ENCODE measurements around the gene ITGAE.

The ITGAE gene

DNA sequence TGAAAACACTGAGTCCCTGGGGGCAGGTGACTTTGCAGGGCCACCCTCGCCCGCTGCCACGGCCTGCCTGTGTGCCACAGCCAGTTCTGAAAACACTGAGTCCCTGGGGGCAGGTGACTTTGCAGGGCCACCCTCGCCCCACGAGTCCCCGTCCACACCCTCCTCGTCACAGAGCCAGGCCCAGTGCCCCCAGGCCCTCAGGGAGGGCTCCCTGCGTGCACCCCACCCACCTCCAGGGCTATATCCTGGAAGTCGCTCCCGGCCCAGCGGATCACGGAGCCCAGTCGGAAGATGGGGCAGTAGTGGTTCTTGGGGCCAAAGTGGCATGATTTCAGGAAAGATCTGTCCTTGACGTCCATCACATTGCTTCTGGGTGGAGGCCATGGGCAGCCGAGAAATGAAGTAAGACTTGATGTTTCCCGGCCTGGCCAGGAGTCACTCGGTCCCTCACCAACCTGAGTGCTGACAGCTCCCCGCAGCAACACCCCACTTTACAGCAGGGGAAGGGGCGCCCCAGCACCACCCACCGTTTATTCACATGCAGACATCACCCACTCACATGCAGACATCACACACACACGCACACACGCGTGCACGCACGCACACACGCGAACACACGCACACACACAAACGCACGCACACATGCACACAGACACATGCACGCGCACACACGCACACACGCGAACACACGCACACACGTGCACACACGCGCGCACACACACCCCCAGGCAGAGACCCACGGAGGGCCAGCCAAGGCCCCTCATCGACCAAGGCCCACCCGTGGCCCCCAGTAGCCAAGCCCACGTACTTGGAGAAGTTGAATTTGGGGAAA, 111.5 kb downstream of the ITGAE start:
- DNase-seq, result no peak

DNA sequence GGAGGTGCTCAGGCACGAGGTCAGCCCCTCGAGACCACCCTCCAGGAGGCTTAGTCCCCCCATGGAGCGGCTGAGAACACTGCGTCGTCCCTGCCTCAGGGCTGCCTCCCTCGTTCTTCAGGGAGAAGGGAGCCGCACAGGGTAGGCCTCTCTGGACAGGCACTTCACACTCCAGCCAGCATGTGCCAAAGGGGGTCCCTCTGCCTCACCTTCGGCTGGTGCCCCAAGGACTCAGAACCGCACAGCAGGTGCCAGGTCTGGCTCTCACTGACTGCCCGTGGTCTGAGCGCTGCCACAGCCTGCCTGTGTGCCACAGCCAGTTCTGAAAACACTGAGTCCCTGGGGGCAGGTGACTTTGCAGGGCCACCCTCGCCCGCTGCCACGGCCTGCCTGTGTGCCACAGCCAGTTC, 112.1 kb downstream of the ITGAE start:
- no peak for DNase-seq

DNA sequence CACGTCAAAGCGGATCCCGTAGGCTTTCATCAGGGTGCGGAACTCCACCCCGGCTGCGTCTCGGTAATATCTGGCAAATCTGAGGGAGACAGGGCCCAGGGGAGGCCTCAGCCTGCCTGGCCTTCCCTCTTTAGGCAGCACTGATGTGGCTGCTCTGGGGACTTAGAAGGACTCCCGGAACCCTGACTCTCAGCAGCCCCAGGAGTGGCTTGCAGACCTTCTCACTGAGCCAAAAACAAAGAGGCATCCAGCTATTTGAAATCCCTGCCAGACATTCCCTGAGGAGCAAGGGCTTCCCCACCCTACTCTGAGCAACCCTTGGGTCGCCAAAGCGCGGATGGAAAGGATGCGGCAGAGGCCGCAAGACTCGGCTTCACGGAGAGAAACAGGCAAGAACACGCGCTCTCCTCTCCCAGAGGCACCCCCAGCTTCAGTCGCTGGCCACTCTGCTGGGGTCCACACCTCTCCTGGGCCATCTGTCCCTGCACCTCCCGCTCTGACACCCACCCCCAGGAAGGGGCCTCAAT, 112.9 kb downstream of the ITGAE start:
- no peak for DNase-seq

DNA sequence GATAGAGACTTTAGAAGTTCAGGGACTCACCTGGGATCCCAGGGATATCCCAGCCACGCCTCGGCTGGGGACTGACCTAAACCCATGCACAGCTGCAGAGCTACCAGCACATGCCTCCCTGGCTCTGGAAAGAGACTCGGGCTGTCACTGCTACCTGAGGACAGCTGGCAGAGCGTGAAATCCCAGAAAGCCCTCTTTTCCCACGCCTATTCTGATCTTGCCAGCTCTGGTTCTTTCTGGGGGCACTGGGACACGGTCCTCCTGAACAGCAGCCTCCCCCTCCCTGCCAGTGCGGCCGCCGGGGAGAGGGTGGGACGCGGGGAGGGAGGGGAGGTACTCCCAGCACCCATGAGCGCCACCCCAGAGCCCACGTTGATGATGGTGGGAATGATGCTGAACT, 115.8 kb downstream of the ITGAE start:
- no peak for DNase-seq

DNA sequence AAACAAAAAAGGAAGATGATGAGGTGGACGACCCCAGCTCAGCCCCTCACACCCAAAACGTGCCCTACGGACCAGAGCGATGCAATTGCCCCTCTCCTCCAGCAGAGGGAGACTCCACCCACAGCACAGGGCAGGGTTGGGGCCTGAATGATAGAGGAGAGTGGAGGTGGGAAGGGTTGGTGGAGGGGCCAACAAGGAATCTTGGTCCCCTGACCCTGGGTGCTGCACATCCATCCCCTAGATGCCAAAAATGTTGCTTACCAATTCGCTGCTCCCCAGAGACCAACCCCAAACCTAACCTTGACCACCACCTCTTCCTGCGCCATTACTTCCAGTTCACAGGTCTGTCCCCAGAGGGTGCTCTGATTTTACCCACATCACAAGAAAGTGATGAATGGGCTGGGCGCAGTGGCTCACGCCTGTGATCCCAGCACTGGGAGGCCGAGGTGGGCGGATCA, 117.9 kb downstream of the ITGAE start:
- DNase-seq, result peak; percentile 85

DNA sequence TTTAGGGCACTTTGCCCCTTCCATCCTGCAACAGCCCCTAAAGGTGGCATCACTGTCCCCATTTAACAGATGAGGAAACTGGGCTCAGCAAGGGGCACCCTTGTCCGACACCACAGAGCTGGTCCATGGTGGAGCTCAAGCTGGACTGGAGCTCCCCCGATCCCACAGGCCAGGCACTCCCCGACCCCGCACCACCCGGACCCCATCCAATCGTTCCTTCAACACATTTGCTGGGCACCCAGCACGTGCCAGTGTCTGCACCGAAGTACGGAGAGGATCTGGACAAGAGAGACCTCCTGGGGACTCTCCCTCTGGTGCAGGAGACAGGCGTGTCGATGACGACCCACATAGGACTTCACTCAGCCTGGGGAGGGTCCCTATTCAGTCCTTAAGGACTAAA, 119.0 kb downstream of the ITGAE start:
- DNase-seq, result no peak

DNA sequence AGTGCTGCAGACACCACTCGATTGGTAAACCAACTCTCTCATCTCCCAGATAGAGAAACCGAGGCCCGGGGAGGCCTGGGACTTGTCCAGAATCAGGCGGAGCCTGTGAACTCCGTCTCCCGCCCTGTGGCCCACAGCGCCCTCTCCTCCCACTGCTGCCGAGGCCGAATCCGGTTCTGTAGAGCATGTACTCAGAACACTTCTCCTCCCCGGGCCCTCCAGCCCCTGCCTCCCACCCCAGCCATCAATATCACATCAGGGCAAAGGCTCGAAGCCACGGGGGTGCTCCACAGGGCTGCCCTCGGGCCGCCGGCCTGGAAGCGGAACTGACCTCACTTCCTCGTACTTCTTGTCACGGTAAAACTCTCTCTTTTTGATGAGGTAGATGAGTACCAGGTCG, 119.4 kb downstream of the ITGAE start:
- no peak for DNase-seq

DNA sequence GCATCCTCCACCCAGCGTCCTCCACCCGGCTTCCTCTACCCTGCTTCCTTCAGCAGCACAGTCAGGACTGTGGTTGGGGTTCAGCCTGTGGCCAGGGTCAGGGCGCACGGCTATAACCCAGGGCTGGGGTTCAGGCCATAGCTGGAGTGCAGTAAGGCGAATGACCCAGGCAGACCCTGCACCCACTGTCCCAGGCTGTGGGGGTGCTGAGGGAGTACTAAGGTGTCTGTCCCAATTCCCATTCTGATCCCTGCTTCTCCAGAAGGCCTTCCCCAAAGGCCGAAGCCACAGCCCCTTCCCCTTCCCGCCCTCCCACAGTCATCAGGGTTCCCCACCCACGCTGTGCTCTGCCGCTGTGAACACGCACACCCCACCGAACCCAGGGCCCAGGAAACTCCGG, 119.9 kb downstream of the ITGAE start:
- DNase-seq, result no peak

DNA sequence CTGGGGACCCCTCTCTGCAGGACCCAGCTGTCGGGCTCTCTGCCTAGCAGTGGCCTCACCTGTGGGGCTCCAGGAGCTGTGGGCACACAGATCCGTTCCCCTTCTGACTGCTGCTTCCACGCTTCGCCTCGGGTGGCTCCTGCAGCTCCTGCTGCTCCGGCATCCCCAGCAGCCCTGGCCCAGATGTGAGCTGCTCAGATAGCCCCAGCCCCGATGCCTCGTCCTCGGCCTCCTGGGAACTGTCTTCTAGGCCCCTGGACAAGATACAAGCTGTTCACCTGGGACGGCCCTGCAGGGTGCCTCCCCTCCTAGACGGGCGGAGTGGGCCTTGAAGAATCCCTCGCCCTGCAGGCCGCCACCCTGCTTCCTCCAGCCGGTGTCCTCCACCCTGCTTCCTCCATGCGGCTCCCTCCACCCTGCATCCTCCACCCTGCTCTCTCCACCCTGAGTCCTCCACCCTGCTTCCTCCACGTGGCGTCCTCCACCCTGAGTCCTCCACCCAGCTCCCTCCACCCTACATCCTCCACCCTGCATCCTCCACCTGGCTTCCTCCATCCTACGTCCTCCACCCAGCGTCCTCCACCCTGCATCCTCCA, 121.4 kb downstream of the ITGAE start:
- no peak for DNase-seq

DNA sequence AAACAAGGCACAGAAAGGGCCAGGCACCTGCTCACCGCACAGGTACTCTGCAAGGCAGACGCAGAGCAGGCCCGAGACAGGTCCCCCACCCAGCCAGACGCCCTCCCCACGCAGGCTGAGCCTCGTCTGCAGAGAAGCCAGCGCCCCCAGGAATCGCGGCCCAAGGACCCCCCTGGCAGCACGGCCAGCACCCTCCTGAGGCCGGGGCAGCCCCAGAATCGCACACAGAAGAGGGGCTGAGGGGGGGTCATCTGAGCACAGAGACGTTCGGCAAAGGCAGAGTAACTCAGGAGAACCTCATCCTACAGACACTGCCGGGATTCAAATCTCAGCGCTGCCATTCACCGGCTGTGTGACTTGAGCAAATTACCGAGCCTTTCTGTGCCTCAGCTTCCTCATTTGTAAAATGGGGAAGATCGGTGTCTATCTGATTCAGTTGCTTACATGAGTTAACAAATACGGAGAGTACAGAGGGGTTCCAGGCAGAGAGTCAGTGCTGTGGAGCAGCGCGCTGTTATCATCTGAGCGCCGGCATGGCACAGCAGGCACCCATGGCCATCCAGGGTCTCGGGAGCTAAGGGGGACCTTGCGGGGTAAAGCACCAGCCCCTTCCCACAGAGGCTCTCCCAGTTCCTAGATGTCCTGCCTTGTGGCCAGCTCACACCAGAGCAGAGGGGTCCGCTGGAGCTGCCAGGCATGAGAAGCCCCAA, 122.0 kb downstream of the ITGAE start:
- DNase-seq, result no peak

DNA sequence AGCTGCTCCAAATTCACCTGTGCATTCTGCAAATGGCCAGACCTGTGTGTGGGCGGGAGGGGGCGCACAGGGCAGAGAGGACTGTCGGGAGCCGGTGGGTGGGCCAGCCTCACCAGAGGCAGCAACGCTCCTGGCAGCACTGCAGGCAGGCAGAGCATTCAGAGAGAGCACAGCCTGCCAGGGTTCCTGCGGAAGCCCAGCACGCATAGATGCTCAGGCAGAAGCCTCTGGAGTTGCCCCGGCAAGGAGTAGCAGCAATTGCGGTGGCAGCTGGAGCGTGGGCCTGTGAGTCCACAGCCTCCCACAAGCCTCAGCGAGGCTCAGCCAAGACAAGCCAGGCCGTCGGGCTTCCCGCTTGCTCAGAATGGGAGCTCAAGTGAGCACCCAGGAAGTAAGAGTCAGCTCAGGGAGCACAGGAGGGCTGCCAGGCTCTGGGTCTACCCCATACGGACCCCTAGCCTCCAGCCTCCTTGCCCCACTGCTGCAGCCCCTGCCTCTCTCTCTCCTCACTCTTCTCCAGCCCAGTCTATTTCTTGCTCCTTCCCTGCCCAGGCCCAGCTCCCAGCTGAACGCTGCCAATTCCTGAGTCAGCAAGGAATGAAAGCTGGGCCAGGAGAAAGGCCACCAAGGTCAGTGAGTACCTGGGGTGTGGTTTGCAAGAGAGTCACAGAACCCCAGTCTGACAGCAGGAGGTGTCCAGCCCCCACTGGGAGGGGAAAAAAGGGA, 122.7 kb downstream of the ITGAE start:
- no peak for DNase-seq

DNA sequence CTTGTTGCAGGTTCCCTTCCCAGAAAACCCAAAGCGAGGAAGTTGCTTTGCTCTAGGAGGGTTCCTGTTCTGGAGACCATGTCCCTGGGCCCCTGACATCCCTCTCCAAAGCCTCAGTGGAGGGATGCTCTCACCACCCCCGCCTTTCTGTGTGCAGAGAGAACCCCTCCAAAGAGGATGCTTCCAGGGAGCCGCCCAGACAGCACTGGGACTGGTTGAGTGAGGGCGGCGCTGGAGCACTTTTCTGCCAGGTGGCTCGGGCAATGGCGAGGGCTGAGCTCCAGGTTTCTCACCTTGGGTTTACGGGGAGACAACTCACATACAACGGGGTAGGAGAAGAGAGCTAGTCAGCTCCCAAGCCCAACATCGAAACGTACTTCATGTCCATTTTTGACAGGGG, 125.1 kb downstream of the ITGAE start:
- DNase-seq, result no peak

DNA sequence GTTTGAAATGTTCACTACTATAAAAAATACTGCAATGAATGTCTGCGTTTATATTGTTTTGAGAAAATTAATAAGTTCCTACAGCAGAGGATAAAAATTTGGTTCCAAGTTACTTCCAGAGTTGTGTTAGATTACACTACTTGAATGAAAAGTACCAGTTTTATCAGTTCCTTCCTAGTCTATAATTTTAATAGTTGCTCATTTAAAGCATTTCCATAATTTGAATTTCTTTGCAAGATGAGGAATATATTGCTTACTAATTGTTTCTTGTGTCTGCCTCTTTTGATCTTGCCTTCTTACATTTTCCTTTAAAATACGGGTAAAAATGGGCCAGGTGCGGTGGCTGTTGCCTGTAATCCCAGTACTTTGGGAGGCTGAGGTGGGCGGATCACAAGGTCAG, 128.4 kb downstream of the ITGAE start:
- no peak for DNase-seq

DNA sequence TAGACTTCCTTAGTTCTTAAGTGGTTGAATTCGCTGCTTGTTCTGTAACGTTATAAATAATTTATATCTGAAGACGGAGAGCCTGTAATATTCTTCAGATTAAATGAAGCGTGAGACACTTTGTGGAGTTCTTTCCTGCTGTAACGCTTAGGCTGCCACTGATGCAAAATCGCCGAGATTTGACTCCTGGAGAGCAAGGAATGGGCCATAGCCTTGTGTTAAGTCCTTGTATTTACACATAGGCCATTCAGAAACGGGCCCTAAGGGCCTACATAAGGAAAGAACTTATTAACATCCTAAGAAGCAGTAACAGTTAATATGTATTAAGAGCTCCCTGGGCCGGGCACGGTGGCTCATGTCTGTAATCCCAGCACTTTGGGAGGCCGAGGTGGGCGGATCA, 131.4 kb downstream of the ITGAE start:
- no peak for DNase-seq

DNA sequence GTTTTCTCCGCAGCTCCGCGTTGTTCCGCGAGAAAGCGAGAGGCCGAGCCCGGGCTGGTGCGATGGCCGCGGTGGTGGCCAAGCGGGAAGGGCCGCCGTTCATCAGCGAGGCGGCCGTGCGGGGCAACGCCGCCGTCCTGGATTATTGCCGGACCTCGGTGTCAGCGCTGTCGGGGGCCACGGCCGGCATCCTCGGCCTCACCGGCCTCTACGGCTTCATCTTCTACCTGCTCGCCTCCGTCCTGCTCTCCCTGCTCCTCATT, 132.0 kb downstream of the ITGAE start:
- no peak for DNase-seq

DNA sequence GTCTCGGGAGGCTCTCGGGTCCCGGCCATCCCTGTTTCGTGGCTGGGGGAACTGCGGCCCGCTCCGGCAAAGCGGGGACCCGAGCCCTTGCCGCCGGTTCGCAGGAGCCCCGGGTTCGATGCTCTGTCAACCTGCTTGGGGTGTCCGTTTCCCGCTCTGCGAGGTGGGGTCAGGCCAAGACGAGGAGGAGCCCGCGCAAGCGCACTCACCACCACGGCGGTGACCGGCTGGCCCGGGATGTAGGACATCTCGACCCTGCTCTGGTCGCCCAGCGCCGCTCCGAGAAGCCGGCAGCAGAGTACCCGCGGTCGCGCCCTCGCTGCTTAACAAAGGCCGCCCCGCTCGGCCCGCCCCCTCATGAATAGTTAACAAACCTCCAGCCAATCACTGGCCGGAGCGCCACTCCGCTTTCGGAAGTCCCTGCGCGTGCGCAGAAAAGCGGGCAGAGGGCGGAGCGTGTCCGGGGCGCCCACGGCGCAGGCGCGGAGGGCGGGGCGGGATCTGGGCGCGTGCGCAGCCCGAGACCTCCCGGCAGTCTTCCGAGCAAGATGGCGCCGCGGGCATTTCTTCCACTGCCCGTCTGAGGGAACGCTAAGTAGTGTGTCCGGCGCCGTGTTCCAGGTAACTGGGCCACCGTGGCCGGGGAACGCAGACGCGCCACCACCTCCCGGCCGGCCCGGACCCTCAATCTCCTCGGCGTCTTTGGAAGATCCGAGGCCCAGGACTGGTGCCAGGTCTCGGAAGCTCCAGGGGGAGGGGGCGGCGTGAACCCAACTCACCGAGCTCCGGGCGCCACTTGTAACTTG, 132.5 kb downstream of the ITGAE start, which contains the start of the genes EMC6 and TAX1BP3:
EMC6 (plus strand) TSS at position 534 of the 806 bp plus-strand sequence. CDS start 335 bp downstream, outside the sequence.
TAX1BP3 (minus strand) TSS at position 300 of the 806 bp plus-strand sequence; CDS start at position 248, 52 bp downstream.
- peak; percentile 100 for DNase-seq

DNA sequence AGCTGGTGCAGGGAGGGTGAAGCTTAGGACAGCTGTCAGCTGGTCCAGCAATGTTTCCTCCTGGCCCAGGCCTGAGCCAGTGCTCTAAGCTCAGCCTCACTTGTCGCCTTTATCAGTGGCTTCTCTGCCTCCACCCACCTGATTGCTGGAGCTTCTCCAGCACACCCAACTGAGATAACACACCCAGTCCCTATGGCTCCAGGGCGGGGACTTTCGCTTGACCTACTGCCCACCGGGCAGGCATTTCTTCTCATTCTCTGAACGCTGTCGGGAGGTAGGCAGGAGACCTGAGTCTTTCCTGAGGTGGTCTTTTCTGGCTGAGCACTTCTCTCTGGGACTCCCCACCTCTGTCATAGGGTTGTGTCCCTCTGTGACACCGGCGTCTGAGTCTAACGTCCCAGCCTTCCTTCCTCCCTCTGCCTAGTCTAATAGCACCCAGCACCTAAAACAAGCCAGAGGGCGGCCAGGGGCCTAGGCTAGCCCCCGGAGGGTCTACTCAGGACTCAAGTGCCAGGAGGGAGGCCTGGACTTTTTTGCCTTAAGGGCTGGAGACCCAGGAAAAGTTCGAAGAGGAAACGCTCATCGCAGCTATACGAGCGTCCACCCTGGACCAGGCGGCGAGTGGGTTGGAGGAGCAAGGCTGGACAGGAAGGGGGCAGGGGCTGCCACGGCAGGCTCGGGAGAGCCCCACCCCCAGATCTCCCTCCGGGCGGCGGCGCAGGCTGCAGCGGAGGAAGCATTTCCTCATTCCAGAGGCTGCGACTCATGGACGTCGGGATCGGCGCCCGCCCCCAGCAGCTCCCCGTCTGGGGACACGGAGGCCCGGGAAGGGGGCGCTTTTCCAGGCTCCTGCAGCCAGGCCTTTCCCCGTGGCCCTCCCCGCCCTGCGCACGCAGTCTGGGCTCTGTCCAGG, 133.4 kb downstream of the ITGAE start:
- no peak for DNase-seq

DNA sequence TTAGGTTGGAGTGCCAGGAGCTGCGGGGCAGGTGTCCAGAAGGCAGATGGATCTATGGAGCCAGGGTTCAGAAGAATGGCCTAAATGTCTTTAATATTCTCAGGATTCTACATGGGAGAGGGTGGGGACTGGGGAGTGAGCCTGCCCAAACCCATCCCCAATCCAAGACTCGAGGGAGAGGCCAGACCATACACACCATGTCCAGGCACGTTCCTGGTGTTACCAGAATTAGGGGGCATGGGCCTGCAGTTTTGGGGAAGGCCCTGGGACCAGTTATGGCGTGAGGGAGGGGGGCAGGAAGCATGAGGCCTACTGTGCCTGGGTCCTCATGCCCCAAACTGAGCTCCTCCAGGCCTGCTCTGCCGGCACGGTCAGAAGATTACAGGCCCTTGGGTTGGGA, 134.5 kb downstream of the ITGAE start:
- DNase-seq, result no peak

DNA sequence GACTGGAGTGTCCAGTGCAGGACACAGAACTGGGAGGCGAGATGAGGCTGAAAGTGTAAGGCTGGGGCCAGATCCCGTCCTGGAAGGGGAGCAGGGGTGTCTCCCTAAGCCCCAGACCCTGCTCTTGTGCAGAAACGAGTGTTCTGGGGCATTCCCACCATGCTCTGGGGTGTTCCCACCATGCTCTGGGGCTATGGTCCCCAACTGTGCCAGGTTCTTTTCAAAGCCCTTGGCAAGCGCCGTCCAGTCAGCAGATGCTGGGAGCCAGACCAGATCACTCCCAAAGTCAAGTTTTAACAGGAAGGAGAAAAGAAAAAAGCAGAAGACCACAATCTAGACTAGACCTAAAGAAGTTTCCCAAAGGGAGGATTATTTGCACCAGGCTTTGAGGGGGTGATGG, 135.2 kb downstream of the ITGAE start:
- DNase-seq, result no peak
